Spleen (tissue), 7 donors: Measurements from ENCODE around the gene KLHL2.

Source experiments
- POLR2A ChIP-seq, 3 donors: fragments of 450-650 bp; IDR thresholded peaks; one replicate each; pipeline ENCODE4 v1.5.1; 2017; ENCODE audit warnings: antibody characterized with exemption in 3 of 3, mild to moderate bottlenecking in 1 of 3
- TF ChIP-seq, protein P1 (sequence below), 11 experiments: fragments of 200-600 bp in 7 of 11; fragments of 450-650 bp in 4 of 11; sonication (generic) in 4 of 11; IDR thresholded peaks in 8 of 11; conservative IDR thresholded peaks in 3 of 11; 1 replicate in 7 of 11; 2 replicates in 4 of 11; pipeline versions ENCODE4 v1.4.0 to v1.8.0; 2016 to 2021; ENCODE audit warnings: antibody characterized with exemption in 11 of 11, inconsistent platforms in 4 of 11, mild to moderate bottlenecking in 1 of 11
- donor health status: DM: no; HTN: no; CAD: no; lungs with moderate emphysema.
- donor health status: DM: no; HTN: no; CAD: no.
- donor health status: DM: no; HTN: no; CAD: no.

GRCh38 chr4:165191348-165191656, 16.1 kb upstream of the KLHL2 start:
- TF ChIP-seq, protein P1, sequence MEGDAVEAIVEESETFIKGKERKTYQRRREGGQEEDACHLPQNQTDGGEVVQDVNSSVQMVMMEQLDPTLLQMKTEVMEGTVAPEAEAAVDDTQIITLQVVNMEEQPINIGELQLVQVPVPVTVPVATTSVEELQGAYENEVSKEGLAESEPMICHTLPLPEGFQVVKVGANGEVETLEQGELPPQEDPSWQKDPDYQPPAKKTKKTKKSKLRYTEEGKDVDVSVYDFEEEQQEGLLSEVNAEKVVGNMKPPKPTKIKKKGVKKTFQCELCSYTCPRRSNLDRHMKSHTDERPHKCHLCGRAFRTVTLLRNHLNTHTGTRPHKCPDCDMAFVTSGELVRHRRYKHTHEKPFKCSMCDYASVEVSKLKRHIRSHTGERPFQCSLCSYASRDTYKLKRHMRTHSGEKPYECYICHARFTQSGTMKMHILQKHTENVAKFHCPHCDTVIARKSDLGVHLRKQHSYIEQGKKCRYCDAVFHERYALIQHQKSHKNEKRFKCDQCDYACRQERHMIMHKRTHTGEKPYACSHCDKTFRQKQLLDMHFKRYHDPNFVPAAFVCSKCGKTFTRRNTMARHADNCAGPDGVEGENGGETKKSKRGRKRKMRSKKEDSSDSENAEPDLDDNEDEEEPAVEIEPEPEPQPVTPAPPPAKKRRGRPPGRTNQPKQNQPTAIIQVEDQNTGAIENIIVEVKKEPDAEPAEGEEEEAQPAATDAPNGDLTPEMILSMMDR (IDR thresholded peaks at IDR 0.05 in 8 of 11, conservative IDR thresholded peaks at IDR 0.05 in 3 of 11) = no peak
- TF ChIP-seq POLR2A (IDR thresholded peaks at IDR 0.05) = no peak
